Right lobe of liver (tissue), 4 donors: Measurements from ENCODE around the gene KLRC2.
"Not testable (repeated sequence)": the region's sequence is repeated elsewhere in the genome, so short reads cannot be mapped to it uniquely, and the experiment has no call there.

Source experiments
- POLR2A ChIP-seq: fragments of 450-650 bp; IDR thresholded peaks from one replicate; pipeline ENCODE4 v1.6.1; 2017; ENCODE audit warnings: antibody characterized with exemption, mild to moderate bottlenecking
- TF ChIP-seq, protein P1 (sequence below), 4 donors: fragments of 200-600 bp in 3 of 4; fragments of 450-650 bp in 1 of 4; IDR thresholded peaks; one replicate each; pipeline versions ENCODE4 v1.5.1 to v1.8.0; 2016 to 2022; ENCODE audit warnings: antibody characterized with exemption in 4 of 4, mild to moderate bottlenecking in 2 of 4
- donor health status: DM: no; HTN: no; CAD: no.
- donor health status: DM: no; HTN: no; CAD: no.
- donor health status: DM: no; HTN: yes; CAD: no.

DNA sequence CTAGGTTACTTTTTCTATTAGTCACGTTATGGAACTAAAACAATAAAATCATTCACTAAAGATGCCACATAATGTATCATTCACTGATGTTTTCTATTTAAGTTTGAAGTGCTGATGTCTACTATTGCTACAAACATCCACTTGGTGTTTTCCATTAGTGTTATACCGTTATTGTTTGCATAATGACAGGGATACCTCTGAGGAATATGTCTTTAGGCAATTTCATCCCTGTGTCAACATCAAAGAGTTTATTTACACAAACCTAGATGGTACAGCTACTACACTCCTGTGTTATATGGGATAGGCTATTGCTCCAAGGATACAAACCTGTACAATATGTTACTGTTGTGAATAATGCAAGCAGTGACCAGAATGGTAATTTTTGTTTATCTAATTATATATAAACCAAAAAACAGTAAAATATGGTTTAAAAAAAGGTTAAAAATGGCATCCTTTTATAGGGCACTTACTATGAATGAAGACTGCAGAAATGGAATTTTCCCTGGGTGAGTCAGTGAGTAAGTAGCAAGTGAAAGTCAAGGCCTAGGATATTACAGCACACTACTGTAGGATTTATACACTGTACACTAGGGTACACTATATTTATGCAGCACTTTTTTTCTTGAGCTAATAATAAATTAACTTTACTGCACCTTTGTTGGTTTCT, 3.9 kb upstream of the KLRC2 start:
- TF ChIP-seq, protein P1, sequence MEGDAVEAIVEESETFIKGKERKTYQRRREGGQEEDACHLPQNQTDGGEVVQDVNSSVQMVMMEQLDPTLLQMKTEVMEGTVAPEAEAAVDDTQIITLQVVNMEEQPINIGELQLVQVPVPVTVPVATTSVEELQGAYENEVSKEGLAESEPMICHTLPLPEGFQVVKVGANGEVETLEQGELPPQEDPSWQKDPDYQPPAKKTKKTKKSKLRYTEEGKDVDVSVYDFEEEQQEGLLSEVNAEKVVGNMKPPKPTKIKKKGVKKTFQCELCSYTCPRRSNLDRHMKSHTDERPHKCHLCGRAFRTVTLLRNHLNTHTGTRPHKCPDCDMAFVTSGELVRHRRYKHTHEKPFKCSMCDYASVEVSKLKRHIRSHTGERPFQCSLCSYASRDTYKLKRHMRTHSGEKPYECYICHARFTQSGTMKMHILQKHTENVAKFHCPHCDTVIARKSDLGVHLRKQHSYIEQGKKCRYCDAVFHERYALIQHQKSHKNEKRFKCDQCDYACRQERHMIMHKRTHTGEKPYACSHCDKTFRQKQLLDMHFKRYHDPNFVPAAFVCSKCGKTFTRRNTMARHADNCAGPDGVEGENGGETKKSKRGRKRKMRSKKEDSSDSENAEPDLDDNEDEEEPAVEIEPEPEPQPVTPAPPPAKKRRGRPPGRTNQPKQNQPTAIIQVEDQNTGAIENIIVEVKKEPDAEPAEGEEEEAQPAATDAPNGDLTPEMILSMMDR (IDR thresholded peaks at IDR 0.05) = not testable (repeated sequence)
- not testable (repeated sequence) for TF ChIP-seq POLR2A
